ENCODE results near the gene HAL.

Gene HAL

GRCh38 chr12:95995238-95996031, 709 bp downstream of the HAL start:
- Histone ChIP-seq H3K27me3 (replicated peaks; ENCODE audit: control insufficient read depth, insufficient read depth, low read length) (no peaks in the 10 kb centered on the region; the same call in none of the 2 replicates), H3K36me3 (ENCODE audit: control insufficient read depth, insufficient read depth, low read length) (no peaks in the 10 kb centered on the region), H3K4me3 (replicated peaks; ENCODE audit: low read depth, low read length) (no peak overlapping the region)
- no peak for TF ChIP-seq CTCF (IDR thresholded peaks at IDR 0.05; ENCODE audit: insufficient read depth, low read length, poor library complexity, severe bottlenecking)
- DNase-seq (ENCODE audit: extremely low read depth, insufficient read length), result no peak

GRCh38 chr12:95994476-95994875, 1.7 kb downstream of the HAL start:
- no peak for TF ChIP-seq CTCF (IDR thresholded peaks at IDR 0.05; ENCODE audit: insufficient read depth, low read length, poor library complexity, severe bottlenecking)
- no peaks in the 10 kb centered on the region for H3K36me3 ChIP-seq (ENCODE audit: control insufficient read depth, insufficient read depth, low read length)
- no peaks in the 10 kb centered on the region; the same call in none of the 2 replicates for H3K27me3 ChIP-seq (replicated peaks; ENCODE audit: control insufficient read depth, insufficient read depth, low read length)
- no peak overlapping the region for H3K4me3 ChIP-seq (replicated peaks; ENCODE audit: low read depth, low read length)
- no peak for DNase-seq (ENCODE audit: extremely low read depth, insufficient read length)

GRCh38 chr12:95993907-95994306, 2.2 kb downstream of the HAL start:
- TF ChIP-seq CTCF (IDR thresholded peaks at IDR 0.05; ENCODE audit: insufficient read depth, low read length, poor library complexity, severe bottlenecking), result no peak
- Histone ChIP-seq H3K27me3 (replicated peaks; ENCODE audit: control insufficient read depth, insufficient read depth, low read length) (no peaks in the 10 kb centered on the region; the same call in none of the 2 replicates), H3K36me3 (ENCODE audit: control insufficient read depth, insufficient read depth, low read length) (no peaks in the 10 kb centered on the region), H3K4me3 (replicated peaks; ENCODE audit: low read depth, low read length) (no peak overlapping the region)
- no peak for DNase-seq (ENCODE audit: extremely low read depth, insufficient read length)

- Histone ChIP-seq H3K27me3 (replicated peaks; ENCODE audit: control insufficient read depth, insufficient read depth, low read length) (no peaks in the 10 kb centered on the region; the same call in none of the 2 replicates), H3K36me3 (ENCODE audit: control insufficient read depth, insufficient read depth, low read length) (no peaks in the 10 kb centered on the region), H3K4me3 (replicated peaks; ENCODE audit: low read depth, low read length) (no peak overlapping the region)
- no peak for TF ChIP-seq CTCF (IDR thresholded peaks at IDR 0.05; ENCODE audit: insufficient read depth, low read length, poor library complexity, severe bottlenecking)
- DNase-seq (ENCODE audit: extremely low read depth, insufficient read length), result no peak
Measured at GRCh38 chr12:95990136-95990535, 6.0 kb downstream of the HAL start.

- no peak for DNase-seq (ENCODE audit: extremely low read depth, insufficient read length)
- Histone ChIP-seq H3K27me3 (replicated peaks; ENCODE audit: control insufficient read depth, insufficient read depth, low read length) (no peaks in the 10 kb centered on the region; the same call in none of the 2 replicates), H3K36me3 (ENCODE audit: control insufficient read depth, insufficient read depth, low read length) (no peaks in the 10 kb centered on the region), H3K4me3 (replicated peaks; ENCODE audit: low read depth, low read length) (no peak overlapping the region)
- TF ChIP-seq CTCF (IDR thresholded peaks at IDR 0.05; ENCODE audit: insufficient read depth, low read length, poor library complexity, severe bottlenecking), result no peak
Measured at GRCh38 chr12:95989504-95990123, 6.5 kb downstream of the HAL start.
